ENCODE measurements around the gene ARHGAP18.

The ARHGAP18 gene

GRCh38 chr6:129546702-129547101 lies 163.3 kb downstream of the ARHGAP18 start:
- in situ Hi-C loops (cut with MboI; ENCODE audit: low sequenced_read_pairs) = no loop called here

- in situ Hi-C loops (cut with MboI; ENCODE audit: low sequenced_read_pairs) = no loop called here
Measured at GRCh38 chr6:129544892-129545612, 164.9 kb downstream of the ARHGAP18 start.

- in situ Hi-C loops (cut with MboI; ENCODE audit: low sequenced_read_pairs) = no loop called here
Measured at GRCh38 chr6:129543981-129544380, 166.0 kb downstream of the ARHGAP18 start.

GRCh38 chr6:129542705-129543104 lies 167.3 kb downstream of the ARHGAP18 start:
- in situ Hi-C loops (cut with MboI; ENCODE audit: low sequenced_read_pairs) = no loop called here

- in situ Hi-C loops (cut with MboI; ENCODE audit: low sequenced_read_pairs) = no loop called here
Measured at GRCh38 chr6:129539032-129539431, 170.9 kb downstream of the ARHGAP18 start.

GRCh38 chr6:129536271-129536670 lies 173.7 kb downstream of the ARHGAP18 start:
- in situ Hi-C loops (cut with MboI; ENCODE audit: low sequenced_read_pairs) = no loop called here

- in situ Hi-C loops (cut with MboI; ENCODE audit: low sequenced_read_pairs) = no loop called here
Measured at GRCh38 chr6:129534926-129535325, 175.1 kb downstream of the ARHGAP18 start.

All from hTERT RPE-1 (cell line).